Measurements from ENCODE around the gene ZNF182. TPM values are rescaled to one million over a fixed set of nuclear protein-coding genes. Genes with fewer than 3 reads are reported as not detected.
"Not testable (repeated sequence)": the region's sequence is repeated elsewhere in the genome, so short reads cannot be mapped to it uniquely, and the experiment has no call there.

The ZNF182 gene
- total and polyA plus RNA-seq, 4 donors: 0.97 to 3.1 (median 2.2) TPM

GRCh38 chrX:48021026-48021900 is 17.5 kb upstream of the ZNF182 start:
- peak overlapping the region; percentile 89 to 93 for H3K27ac ChIP-seq (ENCODE audit: low read depth in 1 of 2, low read length in 2 of 2)
- peak overlapping the region; percentile 3 to 95 for H3K9ac ChIP-seq (ENCODE audit: low read depth in 1 of 2, low read length in 2 of 2)
- under 1% methylated on average over 30 of the region's 30 CpGs for WGBS
- H3K36me3 ChIP-seq (ENCODE audit: control insufficient read depth in 4 of 4, insufficient read depth in 3 of 4, low read depth in 1 of 4, low read length in 3 of 4): no peaks in the 10 kb centered on the region
- TF ChIP-seq MAX (IDR thresholded peaks at IDR 0.05) (peak; percentile 39), SP1 (IDR thresholded peaks at IDR 0.05) (no peak), RAD21 (IDR thresholded peaks at IDR 0.05) (peak in 1 of 2 donors; percentile 3), FOXA1 (IDR thresholded peaks at IDR 0.05) (no peak), YY1 (IDR thresholded peaks at IDR 0.05) (peak; percentile 97), RXRA (IDR thresholded peaks at IDR 0.05) (no peak), GABPA (IDR thresholded peaks at IDR 0.05 in 1 of 2, conservative IDR thresholded peaks at IDR 0.05 in 1 of 2) (no peak), TAF1 (conservative IDR thresholded peaks at IDR 0.05) (peak; percentile 33), HNF4A (conservative IDR thresholded peaks at IDR 0.05) (no peak), JUND (IDR thresholded peaks at IDR 0.05) (no peak), NR2F2 (IDR thresholded peaks at IDR 0.05) (peak; percentile 17), FOXA2 (IDR thresholded peaks at IDR 0.05) (no peak), REST (IDR thresholded peaks at IDR 0.05) (no peak), EGR1 (IDR thresholded peaks at IDR 0.05; ENCODE audit: low read depth in 2 of 2) (no peak), HNF4G (IDR thresholded peaks at IDR 0.05) (no peak), ATF3 (IDR thresholded peaks at IDR 0.05) (no peak)
- TF ChIP-seq, protein P1, sequence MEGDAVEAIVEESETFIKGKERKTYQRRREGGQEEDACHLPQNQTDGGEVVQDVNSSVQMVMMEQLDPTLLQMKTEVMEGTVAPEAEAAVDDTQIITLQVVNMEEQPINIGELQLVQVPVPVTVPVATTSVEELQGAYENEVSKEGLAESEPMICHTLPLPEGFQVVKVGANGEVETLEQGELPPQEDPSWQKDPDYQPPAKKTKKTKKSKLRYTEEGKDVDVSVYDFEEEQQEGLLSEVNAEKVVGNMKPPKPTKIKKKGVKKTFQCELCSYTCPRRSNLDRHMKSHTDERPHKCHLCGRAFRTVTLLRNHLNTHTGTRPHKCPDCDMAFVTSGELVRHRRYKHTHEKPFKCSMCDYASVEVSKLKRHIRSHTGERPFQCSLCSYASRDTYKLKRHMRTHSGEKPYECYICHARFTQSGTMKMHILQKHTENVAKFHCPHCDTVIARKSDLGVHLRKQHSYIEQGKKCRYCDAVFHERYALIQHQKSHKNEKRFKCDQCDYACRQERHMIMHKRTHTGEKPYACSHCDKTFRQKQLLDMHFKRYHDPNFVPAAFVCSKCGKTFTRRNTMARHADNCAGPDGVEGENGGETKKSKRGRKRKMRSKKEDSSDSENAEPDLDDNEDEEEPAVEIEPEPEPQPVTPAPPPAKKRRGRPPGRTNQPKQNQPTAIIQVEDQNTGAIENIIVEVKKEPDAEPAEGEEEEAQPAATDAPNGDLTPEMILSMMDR (IDR thresholded peaks at IDR 0.05; ENCODE audit: low read depth, low read length, missing input control): no peak
- TF ChIP-seq, protein P2, sequence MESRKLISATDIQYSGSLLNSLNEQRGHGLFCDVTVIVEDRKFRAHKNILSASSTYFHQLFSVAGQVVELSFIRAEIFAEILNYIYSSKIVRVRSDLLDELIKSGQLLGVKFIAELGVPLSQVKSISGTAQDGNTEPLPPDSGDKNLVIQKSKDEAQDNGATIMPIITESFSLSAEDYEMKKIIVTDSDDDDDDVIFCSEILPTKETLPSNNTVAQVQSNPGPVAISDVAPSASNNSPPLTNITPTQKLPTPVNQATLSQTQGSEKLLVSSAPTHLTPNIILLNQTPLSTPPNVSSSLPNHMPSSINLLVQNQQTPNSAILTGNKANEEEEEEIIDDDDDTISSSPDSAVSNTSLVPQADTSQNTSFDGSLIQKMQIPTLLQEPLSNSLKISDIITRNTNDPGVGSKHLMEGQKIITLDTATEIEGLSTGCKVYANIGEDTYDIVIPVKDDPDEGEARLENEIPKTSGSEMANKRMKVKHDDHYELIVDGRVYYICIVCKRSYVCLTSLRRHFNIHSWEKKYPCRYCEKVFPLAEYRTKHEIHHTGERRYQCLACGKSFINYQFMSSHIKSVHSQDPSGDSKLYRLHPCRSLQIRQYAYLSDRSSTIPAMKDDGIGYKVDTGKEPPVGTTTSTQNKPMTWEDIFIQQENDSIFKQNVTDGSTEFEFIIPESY (IDR thresholded peaks at IDR 0.05): no peak
- no peaks in the 10 kb centered on the region for H3K27me3 ChIP-seq (ENCODE audit: control insufficient read depth in 4 of 4, insufficient read depth in 4 of 4, low read length in 3 of 4)
- DNase-seq (ENCODE audit: low spot score): peak; percentile 79
- peaks cover 0 to 2% (median 0%) of the 10 kb centered on the region in 4 donors for H3K9me3 ChIP-seq (ENCODE audit: control insufficient read depth in 4 of 4, low read length in 3 of 4)
- peak overlapping the region; percentile 5 to 88 (median 60) for H3K4me3 ChIP-seq (ENCODE audit: low read depth in 1 of 3, low read length in 3 of 3)
- H3K4me1 ChIP-seq (ENCODE audit: control insufficient read depth in 4 of 4, insufficient read depth in 4 of 4, low read length in 3 of 4): peaks cover 0 to 4% (median under 1%) of the 10 kb centered on the region in 4 donors

DNA sequence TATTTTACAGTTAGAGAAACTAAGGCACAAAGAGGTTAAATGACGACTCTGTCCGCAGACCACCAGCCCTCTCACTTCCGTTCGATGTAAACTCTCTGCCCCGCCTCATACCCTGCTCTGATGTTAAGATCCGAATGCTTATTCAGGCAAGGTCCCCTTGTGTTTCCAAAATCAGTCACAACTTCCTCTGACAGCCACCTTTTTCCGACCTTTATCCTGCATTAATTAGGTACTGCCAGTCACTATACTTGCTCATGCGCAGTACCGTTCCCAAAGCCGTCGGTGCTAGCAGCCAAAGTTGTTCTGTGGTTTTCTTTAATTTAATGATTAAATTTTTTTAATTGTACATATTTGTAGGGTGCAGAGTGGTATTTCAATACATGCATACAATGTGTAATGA is 16.7 kb upstream of the ZNF182 start:
- 62% methylated on average over 11 of the region's 11 CpGs for WGBS

GRCh38 chrX:48019892-48020291 is 16.1 kb upstream of the ZNF182 start:
- not testable (repeated sequence) for H3K27me3 ChIP-seq (ENCODE audit: control insufficient read depth in 4 of 4, insufficient read depth in 4 of 4, low read length in 3 of 4); H3K9ac ChIP-seq (ENCODE audit: low read depth in 1 of 2, low read length in 2 of 2); DNase-seq (ENCODE audit: low spot score); H3K36me3 ChIP-seq (ENCODE audit: control insufficient read depth in 4 of 4, insufficient read depth in 3 of 4, low read depth in 1 of 4, low read length in 3 of 4); H3K27ac ChIP-seq (ENCODE audit: low read depth in 1 of 2, low read length in 2 of 2); H3K9me3 ChIP-seq (ENCODE audit: control insufficient read depth in 4 of 4, low read length in 3 of 4); H3K4me1 ChIP-seq (ENCODE audit: control insufficient read depth in 4 of 4, insufficient read depth in 4 of 4, low read length in 3 of 4); H3K4me3 ChIP-seq (ENCODE audit: low read depth in 1 of 3, low read length in 3 of 3)
- no CpG with 5 or more reads among the region's 1 CpG for WGBS

More for the DNA sequence above, 16.7 kb upstream of the ZNF182 start:
- H3K4me1 ChIP-seq (ENCODE audit: control insufficient read depth in 4 of 4, insufficient read depth in 4 of 4, low read length in 3 of 4); H3K27ac ChIP-seq (ENCODE audit: low read depth in 1 of 2, low read length in 2 of 2); H3K4me3 ChIP-seq (ENCODE audit: low read depth in 1 of 3, low read length in 3 of 3); H3K27me3 ChIP-seq (ENCODE audit: control insufficient read depth in 4 of 4, insufficient read depth in 4 of 4, low read length in 3 of 4); H3K9ac ChIP-seq (ENCODE audit: low read depth in 1 of 2, low read length in 2 of 2); H3K9me3 ChIP-seq (ENCODE audit: control insufficient read depth in 4 of 4, low read length in 3 of 4); H3K36me3 ChIP-seq (ENCODE audit: control insufficient read depth in 4 of 4, insufficient read depth in 3 of 4, low read depth in 1 of 4, low read length in 3 of 4); DNase-seq (ENCODE audit: low spot score): not testable (repeated sequence)
